HCT116 (cell line): ENCODE measurements around the gene OR2T6.
"Not testable (repeated sequence)": the region's sequence is repeated elsewhere in the genome, so short reads cannot be mapped to it uniquely, and the experiment has no call there.

Experiments
- CEBPB ChIP-seq: IDR thresholded peaks from 2 replicates; pipeline ENCODE4 v1.6.1; 2012; ENCODE audit warnings: low read depth
- CTCF ChIP-seq, 3 experiments: fragments of 200-600 bp in 1 of 3; sonication (generic) in 1 of 3; IDR thresholded peaks in 2 of 3; conservative IDR thresholded peaks in 1 of 3; 2 replicates each; pipeline ENCODE4 v1.5.1; 2012 to 2017; ENCODE audit warnings: low read depth in 2 of 3, low read length in 2 of 3, antibody characterized with exemption in 1 of 3, borderline replicate concordance in 1 of 3, control low read depth in 1 of 3, mild to moderate bottlenecking in 1 of 3, mixed read lengths in 1 of 3, mixed run types in 1 of 3, moderate library complexity in 1 of 3; ENCODE audit not compliant: insufficient read depth in 1 of 3
- EZH2 ChIP-seq: fragments of 200-600 bp; sonication (generic); IDR thresholded peaks from 2 replicates; pipeline ENCODE4 v1.6.1; 2017; ENCODE audit warnings: antibody characterized with exemption, mixed run types
- EZH2phosphoT487 ChIP-seq: fragments of 200-600 bp; IDR thresholded peaks from 2 replicates; pipeline ENCODE4 v1.6.1; 2018; ENCODE audit warnings: antibody characterized with exemption, borderline replicate concordance
- JUND ChIP-seq: IDR thresholded peaks from 2 replicates; pipeline ENCODE4 v1.6.1; 2012
- MAX ChIP-seq: IDR thresholded peaks from 2 replicates; pipeline ENCODE4 v1.6.1; 2012
- POLR2A ChIP-seq: IDR thresholded peaks from 2 replicates; pipeline ENCODE4 v1.7.0; 2011; ENCODE audit warnings: borderline replicate concordance; ENCODE audit not compliant: insufficient read depth, insufficient read length; ENCODE audit errors: extremely low read depth
- POLR2AphosphoS5 ChIP-seq: IDR thresholded peaks from 2 replicates; pipeline ENCODE4 v1.6.1; 2011; ENCODE audit warnings: mild to moderate bottlenecking, low read depth, low read length, moderate library complexity
- SIN3A ChIP-seq: IDR thresholded peaks from 2 replicates; pipeline ENCODE4 v1.6.1; 2012; ENCODE audit warnings: low read depth
- SP1 ChIP-seq: IDR thresholded peaks from 2 replicates; pipeline ENCODE4 v1.6.1; 2012; ENCODE audit warnings: low read depth
- SRF ChIP-seq: IDR thresholded peaks from 2 replicates; pipeline ENCODE4 v1.6.1; 2012; ENCODE audit warnings: low read depth
- YY1 ChIP-seq: IDR thresholded peaks from 2 replicates; pipeline ENCODE4 v1.6.1; 2011; ENCODE audit warnings: low read length, low read depth, moderate library complexity, mild to moderate bottlenecking; ENCODE audit not compliant: insufficient replicate concordance; ENCODE audit errors: extremely low read depth
- ZBTB33 ChIP-seq: IDR thresholded peaks from 2 replicates; pipeline ENCODE4 v1.6.1; 2011; ENCODE audit warnings: mild to moderate bottlenecking, low read length, moderate library complexity; ENCODE audit not compliant: insufficient replicate concordance; ENCODE audit errors: extremely low read depth
- ZNF274 ChIP-seq: fragments of 200-500 bp; sonication (Bioruptor generic); IDR thresholded peaks from 2 replicates; pipeline ENCODE4 v1.6.1; 2014; ENCODE audit warnings: mild to moderate bottlenecking, low read depth, low read length, inconsistent platforms

- not testable (repeated sequence) for TF ChIP-seq CTCF (IDR thresholded peaks at IDR 0.05 in 2 of 3, conservative IDR thresholded peaks at IDR 0.05 in 1 of 3; ENCODE audit: borderline replicate concordance in 1 of 3, insufficient read depth in 1 of 3, low read depth in 2 of 3, low read length in 2 of 3); JUND; SIN3A; POLR2AphosphoS5; ZNF274; SP1; POLR2A; CEBPB; YY1; EZH2; MAX; SRF; ZBTB33; EZH2phosphoT487
These were observed 63.1 kb downstream of the OR2T6 start for GRCh38 chr1:248438668-248439067.
